GM18873 (cell line): ENCODE results near the gene CRAMP1.
"Not testable (repeated sequence)": the region's sequence is repeated elsewhere in the genome, so short reads cannot be mapped to it uniquely, and the experiment has no call there.

Experiments
- ATAC-seq: cut with Tn5 transposase; IDR thresholded peaks from one replicate; pipeline ENCODE4 v1.9.1; 2021; ENCODE audit warnings: mild to moderate bottlenecking, moderate library complexity, moderate number of reproducible peaks; ENCODE audit not compliant: unreplicated experiment, low FRiP score

CRAMP1 gene

GRCh38 chr16:1674751-1675664, 62.8 kb downstream of the CRAMP1 start:
- ATAC-seq = no peak

GRCh38 chr16:1676661-1677060, 64.5 kb downstream of the CRAMP1 start:
- ATAC-seq = no peak

- ATAC-seq = no peak
Measured at GRCh38 chr16:1677339-1677738, 65.2 kb downstream of the CRAMP1 start.

- peak; percentile 92 for ATAC-seq
Measured at GRCh38 chr16:1677942-1678499, 65.9 kb downstream of the CRAMP1 start, which contains the start of gene JPT2. Gene JPT2, plus strand, starts transcription at chr16:1678279. Its CDS starts 34 bp downstream, at chr16:1678313.

- ATAC-seq = no peak
Measured at GRCh38 chr16:1678500-1679098, 66.4 kb downstream of the CRAMP1 start.

GRCh38 chr16:1680361-1680760, 68.2 kb downstream of the CRAMP1 start:
- no peak for ATAC-seq

- ATAC-seq = no peak
Measured at GRCh38 chr16:1681032-1681431, 68.9 kb downstream of the CRAMP1 start.

- no peak for ATAC-seq
Measured at GRCh38 chr16:1687427-1688316, 75.5 kb downstream of the CRAMP1 start.

- ATAC-seq = no peak
Measured at GRCh38 chr16:1688807-1689560, 76.8 kb downstream of the CRAMP1 start.

- no peak for ATAC-seq
Measured at GRCh38 chr16:1689853-1690252, 77.7 kb downstream of the CRAMP1 start.

GRCh38 chr16:1690810-1691209, 78.7 kb downstream of the CRAMP1 start:
- ATAC-seq = no peak

- no peak for ATAC-seq
Measured at GRCh38 chr16:1691276-1691675, 79.1 kb downstream of the CRAMP1 start.

- no peak for ATAC-seq
Measured at GRCh38 chr16:1691956-1692355, 79.8 kb downstream of the CRAMP1 start.

GRCh38 chr16:1696863-1697262, 84.7 kb downstream of the CRAMP1 start:
- no peak for ATAC-seq

GRCh38 chr16:1698680-1699079, 86.5 kb downstream of the CRAMP1 start:
- no peak for ATAC-seq

GRCh38 chr16:1700246-1700645, 88.1 kb downstream of the CRAMP1 start:
- no peak for ATAC-seq

- ATAC-seq = no peak
Measured at GRCh38 chr16:1701216-1701878, 89.2 kb downstream of the CRAMP1 start.

- not testable (repeated sequence) for ATAC-seq
Measured at GRCh38 chr16:1705324-1705687, 93.1 kb downstream of the CRAMP1 start.

- ATAC-seq = peak; percentile 68
Measured at GRCh38 chr16:1705688-1706385, 93.7 kb downstream of the CRAMP1 start, which contains the start of gene MAPK8IP3. Gene MAPK8IP3, plus strand, starts transcription at chr16:1706195. Its CDS starts 145 bp downstream, at chr16:1706340.
